Caco-2 (cell line): Measurements from ENCODE around the gene AUTS2. TPM values are rescaled to one million over a fixed set of nuclear protein-coding genes. Genes with fewer than 3 reads are reported as not detected.

Experiments used
- BruUV-seq: library from RNA; stranded (reverse); fragments of 400-500 nt; replicated peaks from 2 replicates; lab custom pipeline; 2021; lab: Mats Ljungman, UMichigan
- CTCF ChIA-PET: fragments of 300-600 bp; sonication (Branson Sonifier 250); formaldehyde crosslinking; loops from one replicate; lab custom pipeline; 2022; ENCODE audit warnings: antibody characterized with exemption; lab: Charles Lee
- POLR2A ChIA-PET: fragments of 300-600 bp; sonication (Branson Sonifier 250); formaldehyde crosslinking; loops from one replicate; lab custom pipeline; 2022; ENCODE audit warnings: antibody characterized with exemption; lab: Charles Lee
- DNase-seq, 2 experiments: peaks; one replicate each; pipeline versions ENCODE4 v3.0.0 to v3.0.0-alpha.2; 2020 to 2022
- H3K27me3 ChIP-seq: replicated peaks from 2 replicates; pipeline ENCODE4 v1.6.0; 2011; ENCODE audit warnings: low read length; ENCODE audit not compliant: control insufficient read depth, insufficient read depth
- H3K36me3 ChIP-seq: 2 replicates; pipeline ENCODE4 v1.5.1; 2011; ENCODE audit warnings: low read length; ENCODE audit not compliant: control insufficient read depth, insufficient read depth
- H3K4me1 ChIP-seq: fragments of 250-450 bp; sonication (Bioruptor Pico); 2 replicates; pipeline ENCODE4 v1.5.1; 2020; ENCODE audit warnings: mild to moderate bottlenecking
- H3K4me3 ChIP-seq: 2 replicates; pipeline ENCODE4 v1.5.1; 2011; ENCODE audit warnings: low read depth, mild to moderate bottlenecking, control low read depth, low read length
- H3K9me3 ChIP-seq: fragments of 250-450 bp; sonication (Bioruptor Pico); 2 replicates; pipeline ENCODE4 v1.5.1; 2020; ENCODE audit warnings: mild to moderate bottlenecking, moderate library complexity
- H3K27ac Mint-ChIP-seq: one replicate; pipeline ENCODE4 v1.8.0; 2022; ENCODE audit warnings: mixed read lengths; ENCODE audit not compliant: unreplicated experiment
- H3K27me3 Mint-ChIP-seq: one replicate; pipeline ENCODE4 v1.8.0; 2022; ENCODE audit warnings: mixed read lengths; ENCODE audit not compliant: insufficient read depth, unreplicated experiment
- H3K36me3 Mint-ChIP-seq: one replicate; pipeline ENCODE4 v1.8.0; 2022; ENCODE audit warnings: mild to moderate bottlenecking, mixed read lengths; ENCODE audit not compliant: insufficient read depth, unreplicated experiment
- H3K4me1 Mint-ChIP-seq: one replicate; pipeline ENCODE4 v1.8.0; 2022; ENCODE audit warnings: low read depth, mixed read lengths; ENCODE audit not compliant: unreplicated experiment
- H3K4me3 Mint-ChIP-seq: one replicate; pipeline ENCODE4 v1.8.0; 2022; ENCODE audit warnings: mild to moderate bottlenecking, moderate library complexity, mixed read lengths; ENCODE audit not compliant: unreplicated experiment
- H3K9me3 Mint-ChIP-seq: one replicate; pipeline ENCODE4 v1.8.0; 2022; ENCODE audit warnings: mixed read lengths; ENCODE audit not compliant: unreplicated experiment
- intact Hi-C: fragments of 100-400 bp; cut with micrococcal nuclease; formaldehyde crosslinking; loops from one replicate; pipeline ENCODE4 v1.10.0; 2022; ENCODE audit not compliant: unreplicated experiment
- total RNA-seq: library from RNA; stranded (reverse); gene quantifications from 2 replicates; pipeline ENCODE4 v1.2.3, GENCODE V29; 2022
- TF ChIP-seq, protein P1 (sequence below), 2 experiments: fragments of 200-600 bp in 1 of 2; IDR thresholded peaks; 1 replicate in 1 of 2; 2 replicates in 1 of 2; pipeline versions ENCODE4 v1.5.1 to v1.8.0; 2011 to 2022; ENCODE audit warnings: antibody characterized with exemption in 1 of 2, control low read depth in 1 of 2, inconsistent platforms in 1 of 2, low read depth in 1 of 2, low read length in 1 of 2, mild to moderate bottlenecking in 1 of 2, moderate library complexity in 1 of 2; ENCODE audit not compliant: insufficient read depth in 1 of 2, severe bottlenecking in 1 of 2, unreplicated experiment in 1 of 2

AUTS2 gene
- total RNA-seq, 1 experiment from 2014 or later, result 37.1 TPM

DNA sequence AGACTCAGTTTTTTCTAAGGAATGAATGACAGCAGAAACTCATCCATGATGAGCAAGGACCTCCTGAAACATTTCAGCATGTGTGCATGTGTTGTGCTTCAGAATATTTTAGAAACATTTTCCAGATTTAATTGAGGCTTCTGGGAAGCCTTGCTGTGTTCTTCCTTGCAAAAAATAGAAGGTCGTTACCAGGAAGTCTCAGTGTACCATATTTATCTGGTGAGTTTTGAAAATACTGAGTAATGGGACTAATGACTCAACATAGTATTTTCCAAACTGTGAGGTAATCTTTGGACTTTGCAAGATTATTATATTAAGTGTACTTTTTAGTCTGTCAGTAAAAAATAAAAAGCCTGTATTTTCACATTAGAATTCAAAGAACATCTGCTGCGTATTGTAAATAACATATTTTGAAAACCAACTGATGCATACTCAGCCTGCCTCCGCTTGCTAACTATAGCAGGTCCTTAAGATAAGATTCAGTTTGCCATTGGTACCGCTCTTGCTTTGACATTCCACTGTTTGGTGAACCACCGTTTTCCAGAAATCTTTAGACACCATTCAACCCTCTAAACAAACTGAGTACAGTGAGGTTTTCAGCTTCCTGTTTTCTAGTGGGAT is 794.1 kb downstream of the AUTS2 start:
- H3K36me3 ChIP-seq, result no peaks in the 10 kb centered on the region
- Mint-ChIP-seq H3K9me3 (no peaks in the 10 kb centered on the region), H3K4me3 (no peak overlapping the region), H3K27me3 (no peaks in the 10 kb centered on the region), H3K27ac (no peak overlapping the region), H3K4me1 (peaks cover 5% of the 10 kb centered on the region), H3K36me3 (no peaks in the 10 kb centered on the region)
- H3K27me3 ChIP-seq, result no peaks in the 10 kb centered on the region
- DNase-seq, result no peak
- no peaks in the 10 kb centered on the region for H3K9me3 ChIP-seq
- intact Hi-C loops, result no loop called here
- no TSS peak for BruUV-seq
- POLR2A ChIA-PET, result no interaction called here
- TF ChIP-seq, protein P1, sequence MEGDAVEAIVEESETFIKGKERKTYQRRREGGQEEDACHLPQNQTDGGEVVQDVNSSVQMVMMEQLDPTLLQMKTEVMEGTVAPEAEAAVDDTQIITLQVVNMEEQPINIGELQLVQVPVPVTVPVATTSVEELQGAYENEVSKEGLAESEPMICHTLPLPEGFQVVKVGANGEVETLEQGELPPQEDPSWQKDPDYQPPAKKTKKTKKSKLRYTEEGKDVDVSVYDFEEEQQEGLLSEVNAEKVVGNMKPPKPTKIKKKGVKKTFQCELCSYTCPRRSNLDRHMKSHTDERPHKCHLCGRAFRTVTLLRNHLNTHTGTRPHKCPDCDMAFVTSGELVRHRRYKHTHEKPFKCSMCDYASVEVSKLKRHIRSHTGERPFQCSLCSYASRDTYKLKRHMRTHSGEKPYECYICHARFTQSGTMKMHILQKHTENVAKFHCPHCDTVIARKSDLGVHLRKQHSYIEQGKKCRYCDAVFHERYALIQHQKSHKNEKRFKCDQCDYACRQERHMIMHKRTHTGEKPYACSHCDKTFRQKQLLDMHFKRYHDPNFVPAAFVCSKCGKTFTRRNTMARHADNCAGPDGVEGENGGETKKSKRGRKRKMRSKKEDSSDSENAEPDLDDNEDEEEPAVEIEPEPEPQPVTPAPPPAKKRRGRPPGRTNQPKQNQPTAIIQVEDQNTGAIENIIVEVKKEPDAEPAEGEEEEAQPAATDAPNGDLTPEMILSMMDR (IDR thresholded peaks at IDR 0.05; ENCODE audit: insufficient read depth in 1 of 2, low read depth in 1 of 2, low read length in 1 of 2, severe bottlenecking in 1 of 2, unreplicated experiment in 1 of 2), result no peak
- no peaks in the 10 kb centered on the region for H3K4me1 ChIP-seq
- CTCF ChIA-PET, result no interaction called here
- no peak overlapping the region for H3K4me3 ChIP-seq

DNA sequence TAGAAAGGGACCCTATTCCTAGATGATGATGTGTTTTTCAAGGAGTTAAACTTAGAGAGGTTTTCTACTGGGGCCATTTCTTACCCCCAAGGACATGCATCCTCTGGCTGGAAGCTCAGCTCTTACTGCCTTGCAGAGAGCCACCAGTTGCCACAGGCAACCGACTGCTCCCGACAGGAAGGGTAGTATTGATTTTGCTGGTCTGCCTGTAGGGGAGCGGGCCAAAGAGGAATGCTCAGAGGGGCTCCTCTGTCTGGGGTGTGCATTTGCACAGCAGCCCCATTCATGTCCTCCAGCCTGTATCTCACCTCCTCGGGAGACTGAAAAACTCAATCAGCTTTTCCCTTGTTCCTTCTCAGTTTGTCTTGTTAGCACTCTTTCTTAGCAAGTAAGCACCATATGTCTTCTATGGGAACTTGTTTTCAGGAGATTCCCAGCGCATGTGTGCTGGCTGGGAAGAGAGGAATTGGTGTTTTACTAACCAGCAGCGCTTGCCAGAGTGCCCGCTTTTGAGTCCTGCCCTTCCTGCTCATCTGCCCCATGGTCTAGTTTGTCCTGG is 794.7 kb downstream of the AUTS2 start:
- intact Hi-C loops, result no loop called here
- no peaks in the 10 kb centered on the region for H3K36me3 Mint-ChIP-seq
- peaks cover 5% of the 10 kb centered on the region for H3K4me1 Mint-ChIP-seq
- no peaks in the 10 kb centered on the region for H3K9me3 Mint-ChIP-seq
- no TSS peak for BruUV-seq
- H3K4me3 Mint-ChIP-seq, result no peak overlapping the region
- ChIA-PET CTCF (no interaction called here), POLR2A (no interaction called here)
- TF ChIP-seq, protein P1 (IDR thresholded peaks at IDR 0.05; ENCODE audit: insufficient read depth in 1 of 2, low read depth in 1 of 2, low read length in 1 of 2, severe bottlenecking in 1 of 2, unreplicated experiment in 1 of 2), result no peak
- Histone ChIP-seq H3K4me3 (no peak overlapping the region), H3K9me3 (no peaks in the 10 kb centered on the region), H3K36me3 (no peaks in the 10 kb centered on the region), H3K27me3 (no peaks in the 10 kb centered on the region), H3K4me1 (no peaks in the 10 kb centered on the region)
- no peak for DNase-seq
- H3K27me3 Mint-ChIP-seq, result no peaks in the 10 kb centered on the region
- H3K27ac Mint-ChIP-seq, result no peak overlapping the region

DNA sequence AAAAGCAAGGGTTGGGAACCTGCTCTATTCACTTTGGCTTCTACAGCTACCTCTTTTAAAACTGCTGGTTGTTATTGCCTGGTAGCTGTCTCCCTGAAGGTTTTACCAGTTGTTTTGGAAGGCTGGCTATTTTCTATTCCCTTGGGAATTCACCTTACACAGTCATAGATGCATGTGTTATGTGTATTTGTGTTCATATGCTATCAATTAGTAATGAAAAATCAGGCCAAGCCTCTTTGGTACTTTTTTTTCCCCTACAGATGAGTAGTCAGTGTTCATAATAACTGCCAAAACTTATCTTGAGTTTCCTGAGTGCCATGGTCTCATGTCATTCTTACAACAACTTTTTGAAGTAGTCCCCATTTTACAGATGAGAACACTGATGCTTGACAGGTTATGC is 795.7 kb downstream of the AUTS2 start:
- H3K27me3 Mint-ChIP-seq, result no peaks in the 10 kb centered on the region
- H3K36me3 ChIP-seq, result no peaks in the 10 kb centered on the region
- H3K4me3 ChIP-seq, result no peak overlapping the region
- CTCF ChIA-PET, result no interaction called here
- no peak for DNase-seq
- no peak overlapping the region for H3K4me3 Mint-ChIP-seq
- intact Hi-C loops, result no loop called here
- peaks cover 5% of the 10 kb centered on the region for H3K4me1 Mint-ChIP-seq
- BruUV-seq, result no TSS peak
- no peaks in the 10 kb centered on the region for H3K27me3 ChIP-seq
- H3K4me1 ChIP-seq, result no peaks in the 10 kb centered on the region
- POLR2A ChIA-PET, result no interaction called here
- TF ChIP-seq, protein P1 (IDR thresholded peaks at IDR 0.05; ENCODE audit: insufficient read depth in 1 of 2, low read depth in 1 of 2, low read length in 1 of 2, severe bottlenecking in 1 of 2, unreplicated experiment in 1 of 2), result no peak
- H3K9me3 Mint-ChIP-seq, result no peaks in the 10 kb centered on the region
- no peaks in the 10 kb centered on the region for H3K36me3 Mint-ChIP-seq
- no peak overlapping the region for H3K27ac Mint-ChIP-seq
- no peaks in the 10 kb centered on the region for H3K9me3 ChIP-seq
